ENCODE results near the gene UBLCP1. TPM values are rescaled to one million over a fixed set of nuclear protein-coding genes. Genes with fewer than 3 reads are reported as not detected.
"Not testable (repeated sequence)": the region's sequence is repeated elsewhere in the genome, so short reads cannot be mapped to it uniquely, and the experiment has no call there.

The UBLCP1 gene
- total RNA-seq, 1 donor from 2014 or later, result 35.7 TPM

DNA sequence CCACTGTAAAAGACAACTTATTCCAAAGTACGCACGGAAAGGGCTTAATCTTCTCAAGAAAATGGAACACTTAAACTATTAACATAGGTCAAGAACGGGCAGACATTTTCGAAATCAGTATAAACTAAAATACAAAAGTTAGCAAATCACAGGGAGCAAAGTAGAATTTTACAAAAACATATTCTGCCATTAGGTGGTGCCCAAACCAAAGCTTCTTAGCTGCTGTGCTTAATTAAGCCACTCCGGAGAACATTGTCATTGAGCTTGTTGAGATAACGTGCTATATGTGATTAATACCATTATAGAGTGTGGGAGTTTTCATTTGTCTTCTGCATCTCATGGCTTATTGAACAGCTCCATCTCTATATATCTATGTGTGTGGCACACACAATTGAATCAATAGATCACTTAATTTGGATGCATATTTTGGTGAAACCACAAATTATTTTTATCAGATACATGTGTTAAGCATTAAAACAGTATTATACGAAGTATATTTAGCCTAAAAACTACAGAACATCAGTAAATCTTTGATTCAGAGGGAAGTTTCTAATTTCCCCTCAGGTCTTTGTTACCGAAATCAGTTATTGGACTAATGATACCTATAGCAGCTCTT is 23.4 kb downstream of the UBLCP1 start:
- no peaks in the 10 kb centered on the region for H3K4me1 Mint-ChIP-seq (ENCODE audit: unreplicated experiment)
- H3K27me3 Mint-ChIP-seq (ENCODE audit: unreplicated experiment), result no peaks in the 10 kb centered on the region
- H3K36me3 Mint-ChIP-seq (ENCODE audit: unreplicated experiment), result peaks cover 13% of the 10 kb centered on the region
- no peak overlapping the region for H3K4me3 Mint-ChIP-seq (ENCODE audit: unreplicated experiment)
- H3K9me3 Mint-ChIP-seq (ENCODE audit: unreplicated experiment), result peaks cover 4% of the 10 kb centered on the region
- peak; percentile 56 for TF ChIP-seq CTCF (IDR thresholded peaks at IDR 0.05)
- H3K27ac Mint-ChIP-seq (ENCODE audit: unreplicated experiment), result no peak overlapping the region
- DNase-seq (ENCODE audit: extremely low spot score, unreplicated experiment), result no peak

DNA sequence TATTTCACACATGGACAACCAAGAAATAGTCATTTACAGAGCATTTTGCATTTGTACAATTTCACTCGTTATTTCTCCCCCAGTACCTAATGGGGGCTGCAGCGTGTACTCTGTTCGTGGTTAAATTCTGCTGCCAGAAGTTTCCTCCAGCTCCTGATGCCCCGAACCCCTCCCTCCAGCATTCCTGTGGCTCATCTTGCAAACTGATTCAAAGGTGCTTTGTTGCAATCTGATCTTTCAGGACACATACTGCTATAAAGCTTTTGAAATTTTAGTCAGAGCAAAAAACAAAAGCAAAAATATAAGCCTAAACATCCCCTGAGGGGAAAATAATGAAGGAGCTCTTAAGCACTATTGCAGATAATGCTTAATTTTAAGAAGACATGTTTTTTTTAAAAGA is 27.7 kb downstream of the UBLCP1 start:
- no peak for TF ChIP-seq CTCF (IDR thresholded peaks at IDR 0.05)
- H3K27ac Mint-ChIP-seq (ENCODE audit: unreplicated experiment), result no peak overlapping the region
- no peak overlapping the region for H3K4me3 Mint-ChIP-seq (ENCODE audit: unreplicated experiment)
- no peaks in the 10 kb centered on the region for H3K27me3 Mint-ChIP-seq (ENCODE audit: unreplicated experiment)
- H3K4me1 Mint-ChIP-seq (ENCODE audit: unreplicated experiment), result no peaks in the 10 kb centered on the region
- DNase-seq (ENCODE audit: extremely low spot score, unreplicated experiment), result no peak
- H3K9me3 Mint-ChIP-seq (ENCODE audit: unreplicated experiment), result peaks cover 4% of the 10 kb centered on the region
- H3K36me3 Mint-ChIP-seq (ENCODE audit: unreplicated experiment), result no peaks in the 10 kb centered on the region

DNA sequence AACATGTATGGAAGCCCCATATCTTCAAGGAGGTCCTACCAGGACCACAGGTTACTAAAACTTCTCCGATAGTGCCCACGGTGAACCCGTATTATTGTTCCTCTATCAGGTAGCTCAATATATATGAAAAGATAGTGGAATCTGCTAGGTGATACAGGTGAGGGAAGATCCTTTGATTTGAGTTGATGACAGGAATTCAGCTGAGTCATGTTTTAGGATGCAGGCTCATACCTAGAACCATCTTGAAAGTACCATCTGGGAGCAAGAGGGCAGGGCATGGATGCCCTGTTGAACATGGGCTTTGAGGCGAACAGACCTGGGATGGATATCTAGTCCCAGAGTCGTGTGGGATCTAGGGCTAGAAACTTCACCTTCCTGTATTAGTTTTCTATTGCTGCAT is 31.8 kb downstream of the UBLCP1 start:
- peaks cover 12% of the 10 kb centered on the region for H3K27me3 Mint-ChIP-seq (ENCODE audit: unreplicated experiment)
- no peak overlapping the region for H3K27ac Mint-ChIP-seq (ENCODE audit: unreplicated experiment)
- no peak for DNase-seq (ENCODE audit: extremely low spot score, unreplicated experiment)
- peaks cover 22% of the 10 kb centered on the region for H3K9me3 Mint-ChIP-seq (ENCODE audit: unreplicated experiment)
- no peak for TF ChIP-seq CTCF (IDR thresholded peaks at IDR 0.05)
- no peaks in the 10 kb centered on the region for H3K4me1 Mint-ChIP-seq (ENCODE audit: unreplicated experiment)
- H3K36me3 Mint-ChIP-seq (ENCODE audit: unreplicated experiment), result peaks cover 2% of the 10 kb centered on the region
- no peak overlapping the region for H3K4me3 Mint-ChIP-seq (ENCODE audit: unreplicated experiment)

- H3K4me1 Mint-ChIP-seq (ENCODE audit: unreplicated experiment), result not testable (repeated sequence)
- peaks cover 13% of the 10 kb centered on the region for H3K27me3 Mint-ChIP-seq (ENCODE audit: unreplicated experiment)
Observed at GRCh38 chr5:159297300-159297699, 34.2 kb downstream of the UBLCP1 start.

DNA sequence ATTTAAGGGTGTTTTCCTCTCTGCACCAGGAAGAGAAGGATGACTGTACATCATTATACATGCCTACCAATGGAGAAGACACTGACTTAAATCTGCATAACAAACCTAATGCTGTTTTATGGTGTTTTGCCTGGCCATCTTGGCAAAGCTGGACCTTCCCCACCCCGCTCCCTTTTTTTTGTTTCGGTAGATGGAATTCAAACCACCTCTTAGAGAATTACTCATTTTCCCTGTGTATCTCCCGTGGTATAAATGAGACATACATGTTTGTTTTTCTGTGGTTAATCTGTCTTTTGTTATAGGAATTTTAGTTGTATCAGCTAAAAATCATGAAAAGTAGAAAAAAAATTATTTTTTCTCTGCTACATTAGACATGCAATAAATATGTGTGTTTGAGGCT is 38.4 kb downstream of the UBLCP1 start:
- Mint-ChIP-seq H3K27ac (ENCODE audit: unreplicated experiment) (no peak overlapping the region), H3K36me3 (ENCODE audit: unreplicated experiment) (peaks cover 2% of the 10 kb centered on the region), H3K4me3 (ENCODE audit: unreplicated experiment) (no peak overlapping the region), H3K27me3 (ENCODE audit: unreplicated experiment) (peaks cover 40% of the 10 kb centered on the region), H3K4me1 (ENCODE audit: unreplicated experiment) (peaks cover 3% of the 10 kb centered on the region), H3K9me3 (ENCODE audit: unreplicated experiment) (peaks cover 36% of the 10 kb centered on the region)
- no peak for DNase-seq (ENCODE audit: extremely low spot score, unreplicated experiment)
- no peak for TF ChIP-seq CTCF (IDR thresholded peaks at IDR 0.05)

More at GRCh38 chr5:159297300-159297699, 34.2 kb downstream of the UBLCP1 start:
- not testable (repeated sequence) for DNase-seq (ENCODE audit: extremely low spot score, unreplicated experiment); H3K4me3 Mint-ChIP-seq (ENCODE audit: unreplicated experiment); H3K36me3 Mint-ChIP-seq (ENCODE audit: unreplicated experiment); H3K27ac Mint-ChIP-seq (ENCODE audit: unreplicated experiment)
- H3K9me3 Mint-ChIP-seq (ENCODE audit: unreplicated experiment), result peaks cover 26% of the 10 kb centered on the region

GRCh38 chr5:159301929-159302860 is 39.1 kb downstream of the UBLCP1 start:
- H3K4me1 Mint-ChIP-seq (ENCODE audit: unreplicated experiment); H3K4me3 Mint-ChIP-seq (ENCODE audit: unreplicated experiment); H3K36me3 Mint-ChIP-seq (ENCODE audit: unreplicated experiment); DNase-seq (ENCODE audit: extremely low spot score, unreplicated experiment); H3K27ac Mint-ChIP-seq (ENCODE audit: unreplicated experiment): not testable (repeated sequence)
- Mint-ChIP-seq H3K9me3 (ENCODE audit: unreplicated experiment) (peaks cover 35% of the 10 kb centered on the region), H3K27me3 (ENCODE audit: unreplicated experiment) (peaks cover 42% of the 10 kb centered on the region)
